HCT116 (cell line): ENCODE data around the gene ACTRT3. TPM values are rescaled to one million over a fixed set of nuclear protein-coding genes. Genes with fewer than 3 reads are reported as not detected.

ENCODE experiments used
- ATAC-seq: fragments of 200-7000 bp; cut with Tn5 transposase; 2 replicates; pipeline ENCODE4 v1.9.1; 2020; ENCODE audit warnings: mild to moderate bottlenecking, moderate library complexity
- BruUV-seq: library from RNA; stranded (reverse); fragments of 400-500 nt; replicated peaks from 2 replicates; lab custom pipeline; 2021; lab: Mats Ljungman, UMichigan
- CTCF ChIA-PET: fragments of 300-600 bp; sonication (Branson Sonifier 250); formaldehyde crosslinking; loops from one replicate; lab custom pipeline; 2021; ENCODE audit warnings: antibody characterized with exemption; lab: Charles Lee
- POLR2A ChIA-PET: fragments of 300-600, 350-600 bp; sonication (Branson Sonifier 250); formaldehyde crosslinking; loops from one replicate; lab custom pipeline; 2021; ENCODE audit warnings: antibody characterized with exemption; lab: Charles Lee
- RAD21 ChIA-PET, 2 experiments: fragments of 300-600 bp; sonication (Branson Sonifier 250); formaldehyde crosslinking; loops; one replicate each; lab custom pipeline; 2023; ENCODE audit warnings: low total read pairs in 2 of 2; ENCODE audit not compliant: uncharacterized antibody in 2 of 2, unreplicated experiment in 2 of 2, low non-redundant PET in 1 of 2; lab: Charles Lee
- DNase-seq: peaks from one replicate; pipeline ENCODE4 v3.0.0-alpha.2; 2010; ENCODE audit warnings: low read depth, low spot score
- H2AFZ ChIP-seq: fragments of 200-600 bp; shearing (Covaris generic), sonication (generic); 2 replicates; pipeline ENCODE4 v1.6.1; 2017; ENCODE audit warnings: low read depth, mixed run types, mixed read lengths, antibody characterized with exemption, low read length; ENCODE audit not compliant: poor library complexity, severe bottlenecking
- H3K27ac ChIP-seq: 2 replicates; pipeline ENCODE4 v1.5.1; 2012; ENCODE audit warnings: low read depth, low read length
- H3K27me3 ChIP-seq: fragments of 200-600 bp; sonication (generic); 2 replicates; pipeline ENCODE4 v1.6.1; 2016; ENCODE audit warnings: mixed run types, low read length, mixed read lengths; ENCODE audit not compliant: insufficient read depth
- H3K36me3 ChIP-seq, 2 experiments: fragments of 200-500 bp in 1 of 2; fragments of 200-600 bp in 1 of 2; sonication (Bioruptor generic) in 1 of 2; sonication (generic) in 1 of 2; 2 replicates each; pipeline versions ENCODE4 v1.5.1 to v1.6.1; 2014 to 2016; ENCODE audit warnings: low read length in 2 of 2, inconsistent platforms in 1 of 2, mixed read lengths in 1 of 2, mixed run types in 1 of 2; ENCODE audit not compliant: insufficient read depth in 2 of 2, control insufficient read depth in 1 of 2
- H3K4me1 ChIP-seq, 2 experiments: fragments of 200-600 bp in 1 of 2; sonication (generic) in 1 of 2; 2 replicates each; pipeline versions ENCODE4 v1.5.1 to v1.6.1; 2012 to 2017; ENCODE audit warnings: low read length in 2 of 2, inconsistent platforms in 1 of 2, mild to moderate bottlenecking in 1 of 2, mixed read lengths in 1 of 2, mixed run types in 1 of 2, moderate library complexity in 1 of 2; ENCODE audit not compliant: insufficient read depth in 2 of 2, control insufficient read depth in 1 of 2
- H3K4me2 ChIP-seq: fragments of 200-600 bp; sonication (generic); 2 replicates; pipeline ENCODE4 v1.6.1; 2017; ENCODE audit warnings: mixed run types, low read length, mixed read lengths
- H3K4me3 ChIP-seq, 2 experiments: fragments of 200-600 bp in 1 of 2; sonication (generic) in 1 of 2; replicated peaks in 1 of 2; 2 replicates each; pipeline ENCODE4 v1.5.1; 2011 to 2016; ENCODE audit warnings: low read length in 2 of 2, control low read depth in 1 of 2, low read depth in 1 of 2, mild to moderate bottlenecking in 1 of 2, mixed read lengths in 1 of 2, mixed run types in 1 of 2
- H3K79me2 ChIP-seq: fragments of 200-600 bp; sonication (generic); 2 replicates; pipeline ENCODE4 v1.6.1; 2017; ENCODE audit warnings: mild to moderate bottlenecking, mixed run types, low read length, moderate library complexity, mixed read lengths; ENCODE audit not compliant: insufficient read depth
- H3K9ac ChIP-seq: fragments of 200-600 bp; sonication (generic); 2 replicates; pipeline ENCODE4 v1.6.1; 2016; ENCODE audit warnings: low read length, mixed read lengths
- H3K9me2 ChIP-seq: fragments of 200-600 bp; sonication (generic), shearing (Covaris generic); 2 replicates; pipeline ENCODE4 v1.6.1; 2017; ENCODE audit warnings: mixed run types, mild to moderate bottlenecking, moderate library complexity; ENCODE audit not compliant: insufficient read depth
- H3K9me3 ChIP-seq, 2 experiments: fragments of 200-500 bp in 1 of 2; fragments of 200-600 bp in 1 of 2; sonication (Bioruptor generic) in 1 of 2; sonication (generic) in 1 of 2; 2 replicates each; pipeline ENCODE4 v1.6.1; 2014 to 2017; ENCODE audit warnings: low read length in 2 of 2, mixed read lengths in 2 of 2, inconsistent platforms in 1 of 2, low read depth in 1 of 2, mild to moderate bottlenecking in 1 of 2, mixed run types in 1 of 2, moderate library complexity in 1 of 2; ENCODE audit not compliant: control insufficient read depth in 1 of 2, insufficient read depth in 1 of 2
- H4K20me1 ChIP-seq: fragments of 200-600 bp; sonication (generic), shearing (Covaris generic); 2 replicates; pipeline ENCODE4 v1.6.1; 2017; ENCODE audit warnings: mixed run types, mild to moderate bottlenecking, moderate library complexity; ENCODE audit not compliant: insufficient read depth
- ATF3 ChIP-seq: IDR thresholded peaks from 2 replicates; pipeline ENCODE4 v1.6.1; 2012
- CBX3 ChIP-seq: IDR thresholded peaks from 2 replicates; pipeline ENCODE4 v1.6.1; 2012; ENCODE audit warnings: low read depth
- CEBPB ChIP-seq: IDR thresholded peaks from 2 replicates; pipeline ENCODE4 v1.6.1; 2012; ENCODE audit warnings: low read depth
- EZH2 ChIP-seq: fragments of 200-600 bp; sonication (generic); IDR thresholded peaks from 2 replicates; pipeline ENCODE4 v1.6.1; 2017; ENCODE audit warnings: antibody characterized with exemption, mixed run types
- POLR2AphosphoS5 ChIP-seq: IDR thresholded peaks from 2 replicates; pipeline ENCODE4 v1.6.1; 2011; ENCODE audit warnings: mild to moderate bottlenecking, low read depth, low read length, moderate library complexity
- REST ChIP-seq: IDR thresholded peaks from 2 replicates; pipeline ENCODE4 v1.6.1; 2012; ENCODE audit warnings: low read depth
- SIN3A ChIP-seq: IDR thresholded peaks from 2 replicates; pipeline ENCODE4 v1.6.1; 2012; ENCODE audit warnings: low read depth
- SP1 ChIP-seq: IDR thresholded peaks from 2 replicates; pipeline ENCODE4 v1.6.1; 2012; ENCODE audit warnings: low read depth
- TCF7L2 ChIP-seq: IDR thresholded peaks from 2 replicates; pipeline ENCODE4 v1.7.0; 2011; ENCODE audit warnings: borderline replicate concordance, inconsistent platforms; ENCODE audit not compliant: insufficient read depth, insufficient read length; ENCODE audit errors: extremely low read depth
- YY1 ChIP-seq: IDR thresholded peaks from 2 replicates; pipeline ENCODE4 v1.6.1; 2011; ENCODE audit warnings: low read length, low read depth, moderate library complexity, mild to moderate bottlenecking; ENCODE audit not compliant: insufficient replicate concordance; ENCODE audit errors: extremely low read depth
- ZFX ChIP-seq: fragments of 450-650 bp; IDR thresholded peaks from 2 replicates; pipeline ENCODE4 v1.6.1; 2017
- ZNF274 ChIP-seq: fragments of 200-500 bp; sonication (Bioruptor generic); IDR thresholded peaks from 2 replicates; pipeline ENCODE4 v1.6.1; 2014; ENCODE audit warnings: mild to moderate bottlenecking, low read depth, low read length, inconsistent platforms
- intact Hi-C: fragments of 100-400 bp; cut with micrococcal nuclease; formaldehyde crosslinking; loops from 2 replicates; pipeline ENCODE4 v1.10.0; 2022
- total RNA-seq: library from RNA; stranded (reverse); gene quantifications from one replicate; pipeline ENCODE4 v1.2.1, GENCODE V29; 2021; ENCODE audit not compliant: unreplicated experiment
- TF ChIP-seq, protein P1 (sequence below), 3 experiments: fragments of 200-600 bp in 1 of 3; sonication (generic) in 1 of 3; IDR thresholded peaks in 2 of 3; conservative IDR thresholded peaks in 1 of 3; 2 replicates each; pipeline ENCODE4 v1.5.1; 2012 to 2017; ENCODE audit warnings: low read depth in 2 of 3, low read length in 2 of 3, antibody characterized with exemption in 1 of 3, borderline replicate concordance in 1 of 3, control low read depth in 1 of 3, mild to moderate bottlenecking in 1 of 3, mixed read lengths in 1 of 3, mixed run types in 1 of 3, moderate library complexity in 1 of 3; ENCODE audit not compliant: insufficient read depth in 1 of 3
- TF ChIP-seq, protein P2 (sequence below): IDR thresholded peaks from 2 replicates; pipeline ENCODE4 v1.6.1; 2011; ENCODE audit warnings: mild to moderate bottlenecking, low read length, moderate library complexity; ENCODE audit not compliant: insufficient replicate concordance; ENCODE audit errors: extremely low read depth

Gene ACTRT3
- total RNA-seq, 1 experiment from 2014 or later, result 1.2 TPM

DNA sequence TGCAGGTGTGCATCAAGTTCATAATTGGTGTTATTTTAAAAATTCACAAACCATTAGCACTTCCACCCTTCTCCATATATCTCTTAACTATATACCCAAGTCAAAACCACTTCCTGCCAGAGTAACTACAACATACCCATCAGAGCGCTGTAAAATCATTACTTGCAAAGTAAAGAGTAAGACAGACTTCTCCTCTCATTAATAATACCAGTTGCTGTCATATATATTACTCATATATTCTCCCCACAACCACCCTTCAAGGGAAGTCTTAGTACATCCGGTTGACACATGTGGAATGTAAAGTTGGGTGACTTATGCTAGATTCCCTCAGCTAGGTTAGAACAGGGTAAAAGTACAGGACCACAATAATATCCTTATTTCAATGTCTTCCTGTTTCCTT is 10.1 kb downstream of the ACTRT3 start:
- DNase-seq (no peak), ATAC-seq (no peak)
- H3K9me3 ChIP-seq, result no peaks in the 10 kb centered on the region
- H3K36me3 ChIP-seq, result no peaks in the 10 kb centered on the region
- no peak overlapping the region for H3K9ac ChIP-seq
- no peak overlapping the region for H2AFZ ChIP-seq
- POLR2A ChIA-PET, result no interaction called here
- H3K4me1 ChIP-seq, result peaks cover 7 to 12% of the 10 kb centered on the region in 2 experiments; a peak in 3 of 4 replicates
- no peak overlapping the region for H3K4me3 ChIP-seq
- BruUV-seq, result no TSS peak
- RAD21 ChIA-PET, result no interaction called here
- no peak overlapping the region for H3K27ac ChIP-seq
- intact Hi-C loops, result no loop called here
- H3K27me3 ChIP-seq, result no peaks in the 10 kb centered on the region
- H3K4me2 ChIP-seq, result no peak overlapping the region
- H4K20me1 ChIP-seq, result no peaks in the 10 kb centered on the region
- H3K9me2 ChIP-seq, result no peaks in the 10 kb centered on the region
- CTCF ChIA-PET, result no interaction called here
- no peak for TF ChIP-seq SP1
- TF ChIP-seq SIN3A, result no peak
- TF ChIP-seq CBX3, result no peak
- TF ChIP-seq YY1, result no peak
- TF ChIP-seq ZNF274, result no peak
- no peak for TF ChIP-seq ZFX
- TF ChIP-seq, protein P1, sequence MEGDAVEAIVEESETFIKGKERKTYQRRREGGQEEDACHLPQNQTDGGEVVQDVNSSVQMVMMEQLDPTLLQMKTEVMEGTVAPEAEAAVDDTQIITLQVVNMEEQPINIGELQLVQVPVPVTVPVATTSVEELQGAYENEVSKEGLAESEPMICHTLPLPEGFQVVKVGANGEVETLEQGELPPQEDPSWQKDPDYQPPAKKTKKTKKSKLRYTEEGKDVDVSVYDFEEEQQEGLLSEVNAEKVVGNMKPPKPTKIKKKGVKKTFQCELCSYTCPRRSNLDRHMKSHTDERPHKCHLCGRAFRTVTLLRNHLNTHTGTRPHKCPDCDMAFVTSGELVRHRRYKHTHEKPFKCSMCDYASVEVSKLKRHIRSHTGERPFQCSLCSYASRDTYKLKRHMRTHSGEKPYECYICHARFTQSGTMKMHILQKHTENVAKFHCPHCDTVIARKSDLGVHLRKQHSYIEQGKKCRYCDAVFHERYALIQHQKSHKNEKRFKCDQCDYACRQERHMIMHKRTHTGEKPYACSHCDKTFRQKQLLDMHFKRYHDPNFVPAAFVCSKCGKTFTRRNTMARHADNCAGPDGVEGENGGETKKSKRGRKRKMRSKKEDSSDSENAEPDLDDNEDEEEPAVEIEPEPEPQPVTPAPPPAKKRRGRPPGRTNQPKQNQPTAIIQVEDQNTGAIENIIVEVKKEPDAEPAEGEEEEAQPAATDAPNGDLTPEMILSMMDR (IDR thresholded peaks at IDR 0.05 in 2 of 3, conservative IDR thresholded peaks at IDR 0.05 in 1 of 3; ENCODE audit: borderline replicate concordance in 1 of 3, insufficient read depth in 1 of 3, low read depth in 2 of 3, low read length in 2 of 3), result no peak
- no peak for TF ChIP-seq CEBPB
- TF ChIP-seq, protein P2, sequence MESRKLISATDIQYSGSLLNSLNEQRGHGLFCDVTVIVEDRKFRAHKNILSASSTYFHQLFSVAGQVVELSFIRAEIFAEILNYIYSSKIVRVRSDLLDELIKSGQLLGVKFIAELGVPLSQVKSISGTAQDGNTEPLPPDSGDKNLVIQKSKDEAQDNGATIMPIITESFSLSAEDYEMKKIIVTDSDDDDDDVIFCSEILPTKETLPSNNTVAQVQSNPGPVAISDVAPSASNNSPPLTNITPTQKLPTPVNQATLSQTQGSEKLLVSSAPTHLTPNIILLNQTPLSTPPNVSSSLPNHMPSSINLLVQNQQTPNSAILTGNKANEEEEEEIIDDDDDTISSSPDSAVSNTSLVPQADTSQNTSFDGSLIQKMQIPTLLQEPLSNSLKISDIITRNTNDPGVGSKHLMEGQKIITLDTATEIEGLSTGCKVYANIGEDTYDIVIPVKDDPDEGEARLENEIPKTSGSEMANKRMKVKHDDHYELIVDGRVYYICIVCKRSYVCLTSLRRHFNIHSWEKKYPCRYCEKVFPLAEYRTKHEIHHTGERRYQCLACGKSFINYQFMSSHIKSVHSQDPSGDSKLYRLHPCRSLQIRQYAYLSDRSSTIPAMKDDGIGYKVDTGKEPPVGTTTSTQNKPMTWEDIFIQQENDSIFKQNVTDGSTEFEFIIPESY, result no peak
- TF ChIP-seq REST, result no peak
- TF ChIP-seq POLR2AphosphoS5, result no peak
- TF ChIP-seq EZH2, result no peak
- no peak for TF ChIP-seq TCF7L2
- no peak for TF ChIP-seq ATF3
- TF ChIP-seq, all 23 proteins: peak for 0
- peaks cover 4% of the 10 kb centered on the region for H3K79me2 ChIP-seq
